Activated CD4-positive, alpha-beta T cell treated with anti-CD3 and anti-CD28 coated beads, Interleukin-2, Interleukin-4, amounts not matched to agents 100 ng/mL and 50 ng/mL, durations not matched to agents 16 hours and 8 hours (primary cell): Measurements from ENCODE around the gene ZSWIM8.
"Not testable (repeated sequence)": the region's sequence is repeated elsewhere in the genome, so short reads cannot be mapped to it uniquely, and the experiment has no call there.

Experiments
- DNase-seq: peaks from one replicate; pipeline ENCODE4 v3.0.0-alpha.2; 2020; ENCODE audit warnings: low spot score

ZSWIM8 gene

GRCh38 chr10:73774637-73775036, 10.8 kb upstream of the ZSWIM8 start:
- DNase-seq, result no peak

GRCh38 chr10:73779018-73779417, 6.4 kb upstream of the ZSWIM8 start:
- no peak for DNase-seq

- no peak for DNase-seq
Observed at GRCh38 chr10:73779539-73780197, 5.7 kb upstream of the ZSWIM8 start.

- DNase-seq, result no peak
Observed at GRCh38 chr10:73780301-73780700, 5.1 kb upstream of the ZSWIM8 start.

- DNase-seq, result no peak
Observed at GRCh38 chr10:73780966-73781365, 4.4 kb upstream of the ZSWIM8 start.

- DNase-seq, result no peak
Observed at GRCh38 chr10:73781548-73781878, 3.9 kb upstream of the ZSWIM8 start.

- peak; percentile 93 for DNase-seq
Observed at GRCh38 chr10:73781879-73782748, 3.3 kb upstream of the ZSWIM8 start, which contains the start of gene CHCHD1. Gene CHCHD1, plus strand, starts transcription at chr10:73782048. Its CDS starts 28 bp downstream, at chr10:73782076.

- DNase-seq, result no peak
Observed at GRCh38 chr10:73782749-73783085, 2.7 kb upstream of the ZSWIM8 start.

- peak; percentile 28 for DNase-seq
Observed at GRCh38 chr10:73785721-73786511, 510 bp downstream of the ZSWIM8 start.

GRCh38 chr10:73786512-73786885, 1.1 kb downstream of the ZSWIM8 start:
- no peak for DNase-seq

GRCh38 chr10:73787031-73787800, 1.8 kb downstream of the ZSWIM8 start:
- not testable (repeated sequence) for DNase-seq

GRCh38 chr10:73788864-73789658, 3.7 kb downstream of the ZSWIM8 start:
- no peak for DNase-seq

GRCh38 chr10:73789659-73790055, 4.3 kb downstream of the ZSWIM8 start:
- DNase-seq, result no peak

- no peak for DNase-seq
Observed at GRCh38 chr10:73790886-73791625, 5.7 kb downstream of the ZSWIM8 start.

GRCh38 chr10:73791871-73792400, 6.5 kb downstream of the ZSWIM8 start:
- DNase-seq, result no peak

GRCh38 chr10:73793456-73793855, 8.1 kb downstream of the ZSWIM8 start:
- DNase-seq, result no peak

- not testable (repeated sequence) for DNase-seq
Observed at GRCh38 chr10:73795491-73795890, 10.1 kb downstream of the ZSWIM8 start.

GRCh38 chr10:73796035-73796434, 10.6 kb downstream of the ZSWIM8 start:
- DNase-seq, result not testable (repeated sequence)

GRCh38 chr10:73796766-73797165, 11.4 kb downstream of the ZSWIM8 start:
- no peak for DNase-seq
